Uterus (tissue), 4 donors: ENCODE measurements around the gene CHAD. TPM values are rescaled to one million over a fixed set of nuclear protein-coding genes. Genes with fewer than 3 reads are reported as not detected.

Source experiments
- DNase-seq, 2 donors: peaks; one replicate each; pipeline ENCODE4 v3.0.0-alpha.2; 2019 to 2020
- H3K27ac ChIP-seq, 2 donors: fragments of 200-600 bp; sonication (generic); 1 replicate in 1 of 2; 2 replicates in 1 of 2; pipeline ENCODE4 v1.5.1; 2016 to 2018
- H3K27me3 ChIP-seq, 2 donors: fragments of 200-600 bp; sonication (generic); one replicate each; pipeline ENCODE4 v1.5.1; 2018 to 2019; ENCODE audit warnings: control low read depth in 1 of 2
- H3K36me3 ChIP-seq, 2 donors: fragments of 200-600 bp; sonication (generic); one replicate each; pipeline ENCODE4 v1.5.1; 2019; ENCODE audit warnings: control low read depth in 1 of 2
- H3K4me1 ChIP-seq, 2 donors: fragments of 200-600 bp; sonication (generic); one replicate each; pipeline ENCODE4 v1.5.1; 2018 to 2019; ENCODE audit warnings: control low read depth in 1 of 2
- H3K4me3 ChIP-seq, 2 donors: fragments of 200-600 bp; sonication (generic); 1 replicate in 1 of 2; 2 replicates in 1 of 2; pipeline ENCODE4 v1.5.1; 2018 to 2019; ENCODE audit warnings: mild to moderate bottlenecking in 1 of 2
- H3K9me3 ChIP-seq, 2 donors: fragments of 200-600 bp; sonication (generic); one replicate each; pipeline ENCODE4 v1.5.1; 2019; ENCODE audit warnings: control low read depth in 1 of 2
- CTCF ChIP-seq, 4 experiments: fragments of 200-600 bp in 2 of 4; fragments of 450-650 bp in 2 of 4; sonication (generic) in 2 of 4; IDR thresholded peaks; one replicate each; pipeline ENCODE4 v1.5.1; 2016 to 2019; ENCODE audit warnings: antibody characterized with exemption in 4 of 4, mild to moderate bottlenecking in 2 of 4, moderate library complexity in 1 of 4
- POLR2A ChIP-seq, 2 donors: fragments of 450-650 bp; IDR thresholded peaks; one replicate each; pipeline ENCODE4 v1.6.1; 2016; ENCODE audit warnings: antibody characterized with exemption in 2 of 2, mild to moderate bottlenecking in 1 of 2, moderate library complexity in 1 of 2
- intact Hi-C: fragments of 100-400 bp; cut with DNase I; formaldehyde crosslinking; loops from one replicate; pipeline ENCODE4 v1.15.1; 2023; ENCODE audit warnings: low total_unique reads
- total RNA-seq, 4 donors: library from RNA; depleted of rRNA in 3 of 4; stranded (reverse); fragments of >200 nt in 3 of 4; gene quantifications; one replicate each; pipeline versions ENCODE4 v1.1.0 to v1.2.4, GENCODE V29; 2014 to 2023
- donor health status: DM: yes; HTN: yes; CAD: no.

The CHAD gene
- total RNA-seq, 4 donors from 2014 or later, result not detected

- TF ChIP-seq CTCF (IDR thresholded peaks at IDR 0.05) (no peak), POLR2A (IDR thresholded peaks at IDR 0.05) (no peak)
- intact Hi-C loops, result no loop called here
Measured at GRCh38 chr17:50453901-50454300, 14.8 kb downstream of the CHAD start.

GRCh38 chr17:50452630-50453300, 15.9 kb downstream of the CHAD start:
- Histone ChIP-seq H3K4me3 (no peak overlapping the region), H3K9me3 (no peaks in the 10 kb centered on the region), H3K27me3 (no peaks in the 10 kb centered on the region), H3K4me1 (no peaks in the 10 kb centered on the region), H3K27ac (no peak overlapping the region), H3K36me3 (no peaks in the 10 kb centered on the region)
- TF ChIP-seq POLR2A (IDR thresholded peaks at IDR 0.05) (no peak), CTCF (IDR thresholded peaks at IDR 0.05) (no peak)
- DNase-seq, result no peak
- intact Hi-C loops, result no loop called here

More at GRCh38 chr17:50453901-50454300, 14.8 kb downstream of the CHAD start:
- Histone ChIP-seq H3K4me3 (no peak overlapping the region), H3K27me3 (no peaks in the 10 kb centered on the region), H3K36me3 (no peaks in the 10 kb centered on the region), H3K27ac (no peak overlapping the region), H3K4me1 (no peaks in the 10 kb centered on the region), H3K9me3 (no peaks in the 10 kb centered on the region)
- DNase-seq, result no peak

GRCh38 chr17:50451943-50452629, 16.6 kb downstream of the CHAD start:
- Histone ChIP-seq H3K27ac (no peak overlapping the region), H3K4me3 (no peak overlapping the region), H3K4me1 (no peaks in the 10 kb centered on the region), H3K36me3 (no peaks in the 10 kb centered on the region), H3K9me3 (no peaks in the 10 kb centered on the region), H3K27me3 (no peaks in the 10 kb centered on the region)
- TF ChIP-seq POLR2A (IDR thresholded peaks at IDR 0.05) (no peak), CTCF (IDR thresholded peaks at IDR 0.05) (no peak)
- no peak for DNase-seq
- intact Hi-C loops, result no loop called here

GRCh38 chr17:50448643-50449042, 20.0 kb downstream of the CHAD start:
- H3K4me1 ChIP-seq, result no peaks in the 10 kb centered on the region
- no peaks in the 10 kb centered on the region for H3K36me3 ChIP-seq
- intact Hi-C loops, result no loop called here
- no peak overlapping the region for H3K4me3 ChIP-seq
- no peaks in the 10 kb centered on the region for H3K9me3 ChIP-seq
- TF ChIP-seq CTCF (IDR thresholded peaks at IDR 0.05), result no peak
- H3K27ac ChIP-seq, result no peak overlapping the region
- no peak for DNase-seq
- H3K27me3 ChIP-seq, result no peaks in the 10 kb centered on the region

- intact Hi-C loops, result no loop called here
- no peak overlapping the region for H3K27ac ChIP-seq
- TF ChIP-seq CTCF (IDR thresholded peaks at IDR 0.05), result no peak
- TF ChIP-seq POLR2A (IDR thresholded peaks at IDR 0.05), result no peak
- H3K36me3 ChIP-seq, result no peaks in the 10 kb centered on the region
- H3K4me1 ChIP-seq, result no peaks in the 10 kb centered on the region
- H3K9me3 ChIP-seq, result no peaks in the 10 kb centered on the region
- H3K4me3 ChIP-seq, result no peak overlapping the region
- no peaks in the 10 kb centered on the region for H3K27me3 ChIP-seq
- DNase-seq, result no peak
Measured at GRCh38 chr17:50447870-50448595, 20.6 kb downstream of the CHAD start.
